ENCODE results near the gene SLC44A3. TPM values are rescaled to one million over a fixed set of nuclear protein-coding genes. Genes with fewer than 3 reads are reported as not detected.

The SLC44A3 gene
- total RNA-seq, 1 experiment from 2014 or later: 16.9 TPM

DNA sequence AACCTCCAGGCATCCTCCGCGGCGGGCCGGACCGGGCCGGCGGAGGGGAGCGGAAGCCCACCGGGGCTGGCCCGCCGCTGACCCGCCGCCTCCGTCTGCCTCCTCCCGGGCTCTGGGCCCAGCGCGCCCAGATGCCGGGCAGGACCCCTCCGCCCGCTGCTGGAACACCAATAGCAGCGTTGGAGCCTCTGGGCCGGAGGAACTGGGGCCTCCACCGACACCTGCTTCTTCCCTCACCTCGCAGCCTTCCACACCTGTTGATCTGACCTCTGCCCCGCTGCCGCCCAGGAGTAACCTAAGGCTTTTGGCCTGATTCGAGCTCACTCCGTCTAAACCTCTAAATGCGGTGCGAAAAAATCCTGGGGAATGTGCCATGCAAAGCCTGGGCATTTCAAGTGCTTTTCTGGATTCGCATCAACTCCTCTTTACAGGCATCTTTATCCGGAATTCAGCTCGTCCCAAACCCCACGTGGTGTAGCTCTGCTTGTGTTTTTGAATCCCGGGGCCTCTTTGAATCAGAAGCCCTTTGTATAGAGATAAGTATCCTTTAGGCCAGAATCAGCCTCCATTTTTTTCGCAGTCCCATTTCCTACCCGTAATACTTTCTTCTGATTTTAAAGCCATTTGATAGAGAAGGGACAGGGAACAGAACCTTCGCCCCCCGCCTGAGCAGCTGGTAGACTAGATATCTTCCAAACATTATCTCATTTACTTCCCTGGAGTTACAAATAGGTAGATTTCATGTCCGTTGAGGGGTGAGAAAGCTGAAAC is 107.4 kb downstream of the SLC44A3 start:
- peaks cover 7% of the 10 kb centered on the region for H3K4me1 Mint-ChIP-seq (ENCODE audit: low read depth, unreplicated experiment)
- BruUV-seq (replicated peaks): TSS peak; percentile 49
- ChIA-PET POLR2A (interaction anchor here (0.9 to 1.4 kb wide), 2 partner anchors 9 to 114 kb away, joined by 3 to 4 read pairs; no protein-coding TSS in a partner anchor), CTCF (interaction anchor here (0.8 to 2.3 kb wide), 4 partner anchors 18 to 116 kb away, joined by 3 to 15 read pairs (median 4); no protein-coding TSS in a partner anchor)
- no peaks in the 10 kb centered on the region for H3K27me3 ChIP-seq (replicated peaks; ENCODE audit: control insufficient read depth, insufficient read depth, low read length)
- H3K9me3 Mint-ChIP-seq (ENCODE audit: unreplicated experiment): no peaks in the 10 kb centered on the region
- peak overlapping the region; percentile 88 for H3K4me3 Mint-ChIP-seq (ENCODE audit: unreplicated experiment)
- TF ChIP-seq, protein P1, sequence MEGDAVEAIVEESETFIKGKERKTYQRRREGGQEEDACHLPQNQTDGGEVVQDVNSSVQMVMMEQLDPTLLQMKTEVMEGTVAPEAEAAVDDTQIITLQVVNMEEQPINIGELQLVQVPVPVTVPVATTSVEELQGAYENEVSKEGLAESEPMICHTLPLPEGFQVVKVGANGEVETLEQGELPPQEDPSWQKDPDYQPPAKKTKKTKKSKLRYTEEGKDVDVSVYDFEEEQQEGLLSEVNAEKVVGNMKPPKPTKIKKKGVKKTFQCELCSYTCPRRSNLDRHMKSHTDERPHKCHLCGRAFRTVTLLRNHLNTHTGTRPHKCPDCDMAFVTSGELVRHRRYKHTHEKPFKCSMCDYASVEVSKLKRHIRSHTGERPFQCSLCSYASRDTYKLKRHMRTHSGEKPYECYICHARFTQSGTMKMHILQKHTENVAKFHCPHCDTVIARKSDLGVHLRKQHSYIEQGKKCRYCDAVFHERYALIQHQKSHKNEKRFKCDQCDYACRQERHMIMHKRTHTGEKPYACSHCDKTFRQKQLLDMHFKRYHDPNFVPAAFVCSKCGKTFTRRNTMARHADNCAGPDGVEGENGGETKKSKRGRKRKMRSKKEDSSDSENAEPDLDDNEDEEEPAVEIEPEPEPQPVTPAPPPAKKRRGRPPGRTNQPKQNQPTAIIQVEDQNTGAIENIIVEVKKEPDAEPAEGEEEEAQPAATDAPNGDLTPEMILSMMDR (IDR thresholded peaks at IDR 0.05; ENCODE audit: insufficient read depth in 1 of 2, low read depth in 1 of 2, low read length in 1 of 2, severe bottlenecking in 1 of 2, unreplicated experiment in 1 of 2): no peak
- H3K9me3 ChIP-seq: no peaks in the 10 kb centered on the region
- H3K27me3 Mint-ChIP-seq (ENCODE audit: insufficient read depth, unreplicated experiment): no peaks in the 10 kb centered on the region
- DNase-seq: peak in 1 of 2 experiments; percentile 80
- intact Hi-C loops (cut with micrococcal nuclease; ENCODE audit: unreplicated experiment): loop anchor here (1.0 to 5.0 kb wide), 5 partner anchors 10 to 116 kb away; no protein-coding TSS in a partner anchor
- peak overlapping the region; percentile 75 for H3K27ac Mint-ChIP-seq (ENCODE audit: unreplicated experiment)
- H3K4me3 ChIP-seq (ENCODE audit: low read depth, low read length): peak overlapping the region; percentile 56
- peaks cover 52% of the 10 kb centered on the region for H3K36me3 Mint-ChIP-seq (ENCODE audit: insufficient read depth, unreplicated experiment)
- H3K4me1 ChIP-seq: peaks cover 19% of the 10 kb centered on the region
- H3K36me3 ChIP-seq (ENCODE audit: control insufficient read depth, insufficient read depth, low read length): no peaks in the 10 kb centered on the region

- H3K4me1 Mint-ChIP-seq (ENCODE audit: low read depth, unreplicated experiment): no peaks in the 10 kb centered on the region
- ChIA-PET CTCF (interaction anchor here (2.3 kb wide), 1 partner anchor 113 kb away, joined by 15 read pairs; no protein-coding TSS in a partner anchor), POLR2A (interaction anchor here (1.4 kb wide), 1 partner anchor 8 kb away, joined by 4 read pairs; no protein-coding TSS in a partner anchor)
- H3K27me3 Mint-ChIP-seq (ENCODE audit: insufficient read depth, unreplicated experiment): no peaks in the 10 kb centered on the region
- H3K36me3 ChIP-seq (ENCODE audit: control insufficient read depth, insufficient read depth, low read length): no peaks in the 10 kb centered on the region
- peak overlapping the region; percentile 56 for H3K4me3 ChIP-seq (ENCODE audit: low read depth, low read length)
- H3K4me3 Mint-ChIP-seq (ENCODE audit: unreplicated experiment): peak overlapping the region; percentile 88
- no peaks in the 10 kb centered on the region for H3K27me3 ChIP-seq (replicated peaks; ENCODE audit: control insufficient read depth, insufficient read depth, low read length)
- BruUV-seq (replicated peaks): no TSS peak
- peak overlapping the region; percentile 75 for H3K27ac Mint-ChIP-seq (ENCODE audit: unreplicated experiment)
- H3K9me3 Mint-ChIP-seq (ENCODE audit: unreplicated experiment): no peaks in the 10 kb centered on the region
- peaks cover 19% of the 10 kb centered on the region for H3K4me1 ChIP-seq
- TF ChIP-seq, protein P1 (IDR thresholded peaks at IDR 0.05; ENCODE audit: insufficient read depth in 1 of 2, low read depth in 1 of 2, low read length in 1 of 2, severe bottlenecking in 1 of 2, unreplicated experiment in 1 of 2): no peak
- peaks cover 49% of the 10 kb centered on the region for H3K36me3 Mint-ChIP-seq (ENCODE audit: insufficient read depth, unreplicated experiment)
- intact Hi-C loops (cut with micrococcal nuclease; ENCODE audit: unreplicated experiment): loop anchor here (5.0 kb wide), 1 partner anchor 66 kb away; no protein-coding TSS in a partner anchor
- DNase-seq: no peak
- no peaks in the 10 kb centered on the region for H3K9me3 ChIP-seq
Measured at GRCh38 chr1:94928293-94928939, 108.3 kb downstream of the SLC44A3 start.
